HepG2 (cell line): ENCODE data around the gene FFAR2. TPM values are rescaled to one million over a fixed set of nuclear protein-coding genes. Genes with fewer than 3 reads are reported as not detected.
A peak's percentile ranks its signal among the peaks of the same experiment; 100 is the strongest.

Experiments
- FOXO1 ChIP-seq: sonication (generic); formaldehyde crosslinking; IDR thresholded peaks from 2 replicates; pipeline ENCODE4 v1.4.0; 2020; ENCODE audit warnings: missing genetic modification reagents
- IRF2 ChIP-seq: IDR thresholded peaks from 2 replicates; pipeline ENCODE4 v1.6.1; 2018; ENCODE audit warnings: missing genetic modification reagents, missing compliant biosample characterization
- MEIS1 ChIP-seq: sonication (generic); formaldehyde crosslinking; IDR thresholded peaks from 2 replicates; pipeline ENCODE4 v1.9.0; 2021; ENCODE audit warnings: mild to moderate bottlenecking, missing genetic modification reagents, moderate library complexity, borderline replicate concordance
- RAD21 ChIP-seq: fragments of 450-650 bp; formaldehyde crosslinking; IDR thresholded peaks from 2 replicates; pipeline ENCODE4 v1.5.0; 2020; ENCODE audit warnings: mild to moderate bottlenecking
- RFX3 ChIP-seq: IDR thresholded peaks from 2 replicates; pipeline ENCODE4 v1.6.1; 2016; ENCODE audit warnings: missing biosample characterization, missing genetic modification reagents
- RFX5 ChIP-seq: IDR thresholded peaks from 2 replicates; pipeline ENCODE4 v1.6.1; 2011; ENCODE audit warnings: low read depth, low read length, improper control_type of control experiment
- SNAI1 ChIP-seq: sonication (generic); formaldehyde crosslinking; IDR thresholded peaks from 2 replicates; pipeline ENCODE4 v1.5.0; 2020; ENCODE audit warnings: mild to moderate bottlenecking, missing genetic modification reagents, borderline replicate concordance
- SOX13 ChIP-seq, 3 experiments: fragments of 450-650 bp in 1 of 3; sonication (generic) in 1 of 3; formaldehyde crosslinking in 1 of 3; IDR thresholded peaks in 2 of 3; conservative IDR thresholded peaks in 1 of 3; 2 replicates each; pipeline versions ENCODE4 v1.5.0 to v1.6.1; 2016 to 2020; ENCODE audit warnings: antibody characterized with exemption in 1 of 3, mild to moderate bottlenecking in 1 of 3, missing compliant biosample characterization in 1 of 3, missing genetic modification reagents in 1 of 3, moderate library complexity in 1 of 3
- SP4 ChIP-seq: sonication (generic); formaldehyde crosslinking; IDR thresholded peaks from 2 replicates; pipeline ENCODE4 v1.8.1; 2023; ENCODE audit warnings: mild to moderate bottlenecking, missing genetic modification reagents
- ZNF446 ChIP-seq: sonication (generic); formaldehyde crosslinking; IDR thresholded peaks from 2 replicates; pipeline ENCODE4 v1.5.0; 2020; ENCODE audit warnings: mild to moderate bottlenecking, missing genetic modification reagents
- ZNF670 ChIP-seq: sonication (generic); formaldehyde crosslinking; IDR thresholded peaks from 2 replicates; pipeline ENCODE4 v1.8.0; 2022; ENCODE audit warnings: mild to moderate bottlenecking, missing genetic modification reagents, borderline replicate concordance
- ZNF713 ChIP-seq: sonication (generic); formaldehyde crosslinking; IDR thresholded peaks from 2 replicates; pipeline ENCODE4 v1.4.0; 2020; ENCODE audit warnings: mild to moderate bottlenecking, missing genetic modification reagents
- ZNF761 ChIP-seq: sonication (generic); formaldehyde crosslinking; conservative IDR thresholded peaks from 2 replicates; pipeline ENCODE4 v1.4.0; 2020; ENCODE audit warnings: mild to moderate bottlenecking, missing genetic modification reagents
- polyA plus RNA-seq, 8 experiments: library from polyadenylated mRNA; depleted of rRNA in 3 of 8; stranded (reverse) in 7 of 8; unstranded in 1 of 8; fragments of >200 nt; fragmentation: Illumina TruSeq in 4 of 8; extraction: Trizol in 4 of 8; gene quantifications; 2 replicates each; pipeline versions ENCODE4 v1.2.1 to v1.2.3, GENCODE V29; 2011 to 2016; ENCODE audit warnings: low read depth in 4 of 8, missing spikeins in 1 of 8, mixed read lengths in 1 of 8; ENCODE audit not compliant: insufficient read depth in 1 of 8
- total RNA-seq, 5 experiments: library from RNA; depleted of rRNA; stranded (reverse); fragments of >200 nt; fragmentation: Illumina TruSeq; extraction: Trizol; gene quantifications; 2 replicates each; pipeline ENCODE4 v1.2.3, GENCODE V29; 2016; ENCODE audit warnings: low read depth in 1 of 5
- TF ChIP-seq, protein P1 (sequence below): sonication (generic); formaldehyde crosslinking; IDR thresholded peaks from 2 replicates; pipeline ENCODE4 v1.4.0; 2020; ENCODE audit warnings: mild to moderate bottlenecking, missing genetic modification reagents, borderline replicate concordance
- TF ChIP-seq, protein P2 (sequence below): sonication (generic); formaldehyde crosslinking; IDR thresholded peaks from 2 replicates; pipeline ENCODE4 v1.4.0; 2020; ENCODE audit warnings: missing genetic modification reagents
- TF ChIP-seq, protein P3 (sequence below): sonication (generic); formaldehyde crosslinking; IDR thresholded peaks from 2 replicates; pipeline ENCODE4 v1.8.1; 2023; ENCODE audit warnings: missing genetic modification reagents, mild to moderate bottlenecking, borderline replicate concordance
- TF ChIP-seq, protein P4 (sequence below): IDR thresholded peaks from 2 replicates; pipeline ENCODE4 v1.6.1; 2016; ENCODE audit warnings: low read depth, borderline replicate concordance
- TF ChIP-seq, protein P5 (sequence below): sonication (generic); formaldehyde crosslinking; IDR thresholded peaks from 2 replicates; pipeline ENCODE4 v1.4.0; 2020; ENCODE audit warnings: missing genetic modification reagents, mild to moderate bottlenecking, borderline replicate concordance
- TF ChIP-seq, protein P6 (sequence below): fragments of 450-650 bp; IDR thresholded peaks from 2 replicates; pipeline ENCODE4 v1.6.1; 2017; ENCODE audit warnings: mild to moderate bottlenecking
- TF ChIP-seq, protein P7 (sequence below): sonication (generic); formaldehyde crosslinking; IDR thresholded peaks from 2 replicates; pipeline ENCODE4 v1.4.0; 2020; ENCODE audit warnings: missing genetic modification reagents

Gene FFAR2
- total and polyA plus RNA-seq, 2 of the 13 experiments (the other 11 are each of a cell fraction or from before 2014, with no cell fraction given) = 0.12 TPM; not detected in 1

DNA sequence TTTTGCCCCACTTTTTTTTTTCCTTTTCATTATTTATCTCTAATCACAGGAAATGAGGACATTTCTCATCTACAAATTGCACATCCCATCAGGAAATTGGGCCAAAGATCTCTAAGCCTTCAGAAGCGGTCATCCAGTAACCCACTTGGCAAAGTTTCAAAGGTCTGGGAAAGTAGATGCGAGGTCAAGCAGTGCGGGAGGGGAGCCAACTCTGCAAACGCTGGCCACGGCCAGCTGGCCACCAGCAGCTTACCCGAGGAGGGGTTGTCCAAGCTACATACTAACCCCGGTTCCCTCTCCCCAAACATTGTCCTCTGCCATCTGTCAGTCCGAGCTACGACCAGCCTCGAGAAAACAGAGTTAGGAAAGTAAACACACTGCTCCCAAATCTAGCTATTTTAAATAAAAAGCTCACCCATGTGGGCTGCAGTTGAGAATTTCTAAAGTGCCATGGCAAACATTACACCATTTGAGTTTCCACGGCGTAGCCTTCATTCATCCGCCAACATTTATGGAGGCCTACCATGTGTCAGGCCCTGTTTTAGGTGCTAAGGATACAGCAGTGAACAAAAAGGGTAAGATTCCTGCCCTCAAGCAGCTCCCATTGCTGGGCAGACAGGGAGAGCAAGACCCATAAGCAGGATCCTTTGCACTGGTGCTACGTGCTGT is 11.5 kb downstream of the FFAR2 start (continued):
- TF ChIP-seq, protein P1, sequence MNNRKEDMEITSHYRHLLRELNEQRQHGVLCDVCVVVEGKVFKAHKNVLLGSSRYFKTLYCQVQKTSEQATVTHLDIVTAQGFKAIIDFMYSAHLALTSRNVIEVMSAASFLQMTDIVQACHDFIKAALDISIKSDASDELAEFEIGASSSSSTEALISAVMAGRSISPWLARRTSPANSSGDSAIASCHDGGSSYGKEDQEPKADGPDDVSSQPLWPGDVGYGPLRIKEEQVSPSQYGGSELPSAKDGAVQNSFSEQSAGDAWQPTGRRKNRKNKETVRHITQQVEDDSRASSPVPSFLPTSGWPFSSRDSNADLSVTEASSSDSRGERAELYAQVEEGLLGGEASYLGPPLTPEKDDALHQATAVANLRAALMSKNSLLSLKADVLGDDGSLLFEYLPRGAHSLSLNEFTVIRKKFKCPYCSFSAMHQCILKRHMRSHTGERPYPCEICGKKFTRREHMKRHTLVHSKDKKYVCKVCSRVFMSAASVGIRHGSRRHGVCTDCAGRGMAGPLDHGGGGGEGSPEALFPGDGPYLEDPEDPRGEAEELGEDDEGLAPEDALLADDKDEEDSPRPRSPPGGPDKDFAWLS (CRISPR knock-in tag) = no peak
- TF ChIP-seq, protein P2, sequence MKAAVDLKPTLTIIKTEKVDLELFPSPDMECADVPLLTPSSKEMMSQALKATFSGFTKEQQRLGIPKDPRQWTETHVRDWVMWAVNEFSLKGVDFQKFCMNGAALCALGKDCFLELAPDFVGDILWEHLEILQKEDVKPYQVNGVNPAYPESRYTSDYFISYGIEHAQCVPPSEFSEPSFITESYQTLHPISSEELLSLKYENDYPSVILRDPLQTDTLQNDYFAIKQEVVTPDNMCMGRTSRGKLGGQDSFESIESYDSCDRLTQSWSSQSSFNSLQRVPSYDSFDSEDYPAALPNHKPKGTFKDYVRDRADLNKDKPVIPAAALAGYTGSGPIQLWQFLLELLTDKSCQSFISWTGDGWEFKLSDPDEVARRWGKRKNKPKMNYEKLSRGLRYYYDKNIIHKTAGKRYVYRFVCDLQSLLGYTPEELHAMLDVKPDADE (CRISPR knock-in tag) = no peak
- TF ChIP-seq ZNF761 (CRISPR knock-in tag) = no peak
- TF ChIP-seq FOXO1 (CRISPR knock-in tag) = no peak
- 0 out of 2 replicates have a peak, but pooled peaks have one; percentile 8 for TF ChIP-seq ZNF713 (CRISPR knock-in tag)
- peak; percentile 76; the same call in 1 of the 2 replicates for TF ChIP-seq ZNF670 (CRISPR knock-in tag)
- no peak for TF ChIP-seq SOX13 (IDR thresholded peaks at IDR 0.05)
- peak in 1 of 2 experiments; percentile 39; a peak in 1 of 4 replicates for TF ChIP-seq SOX13 (CRISPR knock-in tag; conservative IDR thresholded peaks at IDR 0.05 in 1 of 2, IDR thresholded peaks at IDR 0.05 in 1 of 2)
- no peak for TF ChIP-seq IRF2 (CRISPR knock-in tag)
- TF ChIP-seq RFX5 = no peak
- TF ChIP-seq, protein P3, sequence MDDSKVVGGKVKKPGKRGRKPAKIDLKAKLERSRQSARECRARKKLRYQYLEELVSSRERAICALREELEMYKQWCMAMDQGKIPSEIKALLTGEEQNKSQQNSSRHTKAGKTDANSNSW = no peak
- TF ChIP-seq, protein P4, sequence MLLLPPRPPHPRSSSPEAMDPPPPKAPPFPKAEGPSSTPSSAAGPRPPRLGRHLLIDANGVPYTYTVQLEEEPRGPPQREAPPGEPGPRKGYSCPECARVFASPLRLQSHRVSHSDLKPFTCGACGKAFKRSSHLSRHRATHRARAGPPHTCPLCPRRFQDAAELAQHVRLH (CRISPR knock-in tag) = 0 out of 2 replicates have a peak, but pooled peaks have one; percentile 23
- TF ChIP-seq MEIS1 (CRISPR knock-in tag) = no peak
- no peak for TF ChIP-seq RFX3 (CRISPR knock-in tag)
- TF ChIP-seq, protein P5, sequence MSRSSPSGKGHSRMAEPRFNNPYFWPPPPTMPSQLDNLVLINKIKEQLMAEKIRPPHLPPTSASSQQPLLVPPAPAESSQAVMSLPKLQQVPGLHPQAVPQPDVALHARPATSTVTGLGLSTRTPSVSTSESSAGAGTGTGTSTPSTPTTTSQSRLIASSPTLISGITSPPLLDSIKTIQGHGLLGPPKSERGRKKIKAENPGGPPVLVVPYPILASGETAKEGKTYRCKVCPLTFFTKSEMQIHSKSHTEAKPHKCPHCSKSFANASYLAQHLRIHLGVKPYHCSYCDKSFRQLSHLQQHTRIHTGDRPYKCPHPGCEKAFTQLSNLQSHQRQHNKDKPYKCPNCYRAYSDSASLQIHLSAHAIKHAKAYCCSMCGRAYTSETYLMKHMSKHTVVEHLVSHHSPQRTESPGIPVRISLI (CRISPR knock-in tag) = no peak
- no peak for TF ChIP-seq ZNF446 (CRISPR knock-in tag)
- TF ChIP-seq SNAI1 (CRISPR knock-in tag) = no peak
- no peak for TF ChIP-seq SP4 (CRISPR knock-in tag)
- no peak for TF ChIP-seq RAD21 (CRISPR knock-in tag)
- TF ChIP-seq, protein P6, sequence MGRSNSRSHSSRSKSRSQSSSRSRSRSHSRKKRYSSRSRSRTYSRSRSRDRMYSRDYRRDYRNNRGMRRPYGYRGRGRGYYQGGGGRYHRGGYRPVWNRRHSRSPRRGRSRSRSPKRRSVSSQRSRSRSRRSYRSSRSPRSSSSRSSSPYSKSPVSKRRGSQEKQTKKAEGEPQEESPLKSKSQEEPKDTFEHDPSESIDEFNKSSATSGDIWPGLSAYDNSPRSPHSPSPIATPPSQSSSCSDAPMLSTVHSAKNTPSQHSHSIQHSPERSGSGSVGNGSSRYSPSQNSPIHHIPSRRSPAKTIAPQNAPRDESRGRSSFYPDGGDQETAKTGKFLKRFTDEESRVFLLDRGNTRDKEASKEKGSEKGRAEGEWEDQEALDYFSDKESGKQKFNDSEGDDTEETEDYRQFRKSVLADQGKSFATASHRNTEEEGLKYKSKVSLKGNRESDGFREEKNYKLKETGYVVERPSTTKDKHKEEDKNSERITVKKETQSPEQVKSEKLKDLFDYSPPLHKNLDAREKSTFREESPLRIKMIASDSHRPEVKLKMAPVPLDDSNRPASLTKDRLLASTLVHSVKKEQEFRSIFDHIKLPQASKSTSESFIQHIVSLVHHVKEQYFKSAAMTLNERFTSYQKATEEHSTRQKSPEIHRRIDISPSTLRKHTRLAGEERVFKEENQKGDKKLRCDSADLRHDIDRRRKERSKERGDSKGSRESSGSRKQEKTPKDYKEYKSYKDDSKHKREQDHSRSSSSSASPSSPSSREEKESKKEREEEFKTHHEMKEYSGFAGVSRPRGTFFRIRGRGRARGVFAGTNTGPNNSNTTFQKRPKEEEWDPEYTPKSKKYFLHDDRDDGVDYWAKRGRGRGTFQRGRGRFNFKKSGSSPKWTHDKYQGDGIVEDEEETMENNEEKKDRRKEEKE = no peak
- TF ChIP-seq, protein P7, sequence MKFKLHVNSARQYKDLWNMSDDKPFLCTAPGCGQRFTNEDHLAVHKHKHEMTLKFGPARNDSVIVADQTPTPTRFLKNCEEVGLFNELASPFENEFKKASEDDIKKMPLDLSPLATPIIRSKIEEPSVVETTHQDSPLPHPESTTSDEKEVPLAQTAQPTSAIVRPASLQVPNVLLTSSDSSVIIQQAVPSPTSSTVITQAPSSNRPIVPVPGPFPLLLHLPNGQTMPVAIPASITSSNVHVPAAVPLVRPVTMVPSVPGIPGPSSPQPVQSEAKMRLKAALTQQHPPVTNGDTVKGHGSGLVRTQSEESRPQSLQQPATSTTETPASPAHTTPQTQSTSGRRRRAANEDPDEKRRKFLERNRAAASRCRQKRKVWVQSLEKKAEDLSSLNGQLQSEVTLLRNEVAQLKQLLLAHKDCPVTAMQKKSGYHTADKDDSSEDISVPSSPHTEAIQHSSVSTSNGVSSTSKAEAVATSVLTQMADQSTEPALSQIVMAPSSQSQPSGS (CRISPR knock-in tag) = no peak
